Spleen (tissue), 7 donors: ENCODE results near the gene GRB10.

Experiments
- CTCF ChIP-seq, 11 experiments: fragments of 200-600 bp in 7 of 11; fragments of 450-650 bp in 4 of 11; sonication (generic) in 4 of 11; IDR thresholded peaks in 8 of 11; conservative IDR thresholded peaks in 3 of 11; 1 replicate in 7 of 11; 2 replicates in 4 of 11; pipeline versions ENCODE4 v1.4.0 to v1.8.0; 2016 to 2021; ENCODE audit warnings: antibody characterized with exemption in 11 of 11, inconsistent platforms in 4 of 11, mild to moderate bottlenecking in 1 of 11
- POLR2A ChIP-seq, 3 donors: fragments of 450-650 bp; IDR thresholded peaks; one replicate each; pipeline ENCODE4 v1.5.1; 2017; ENCODE audit warnings: antibody characterized with exemption in 3 of 3, mild to moderate bottlenecking in 1 of 3
- POLR2AphosphoS5 ChIP-seq, 3 donors: sonication (generic); formaldehyde crosslinking; IDR thresholded peaks; one replicate each; pipeline ENCODE4 v1.5.1; 2017; ENCODE audit warnings: antibody characterized with exemption in 3 of 3
- donor health status: DM: no; HTN: no; CAD: no; lungs with moderate emphysema.
- donor health status: DM: no; HTN: no; CAD: no.
- donor health status: DM: no; HTN: no; CAD: no.

- TF ChIP-seq POLR2A (IDR thresholded peaks at IDR 0.05) (no peak), CTCF (IDR thresholded peaks at IDR 0.05 in 8 of 11, conservative IDR thresholded peaks at IDR 0.05 in 3 of 11) (no peak), POLR2AphosphoS5 (IDR thresholded peaks at IDR 0.05) (peak in 1 of 3 donors; percentile 6)
Observed at GRCh38 chr7:50739744-50740435, 42.8 kb downstream of the GRB10 start.
